Fibroblast of mammary gland (primary cell): Measurements from ENCODE around the gene HRC.
A peak's percentile ranks its signal among the peaks of the same experiment; 100 is the strongest.

ENCODE experiments used
- DNase-seq: peaks from one replicate; pipeline ENCODE4 v3.0.0-alpha.2; 2010; ENCODE audit warnings: low read depth
- H3K4me3 ChIP-seq: 2 replicates; pipeline ENCODE4 v1.5.1; 2011; ENCODE audit warnings: low read depth, mild to moderate bottlenecking, low read length, moderate library complexity; ENCODE audit not compliant: control insufficient read depth
- TF ChIP-seq, protein P1 (sequence below): conservative IDR thresholded peaks from 2 replicates; pipeline ENCODE4 v1.5.1; 2011; ENCODE audit warnings: low read depth, low read length, inconsistent platforms; ENCODE audit not compliant: control insufficient read depth, insufficient read depth

HRC gene

DNA sequence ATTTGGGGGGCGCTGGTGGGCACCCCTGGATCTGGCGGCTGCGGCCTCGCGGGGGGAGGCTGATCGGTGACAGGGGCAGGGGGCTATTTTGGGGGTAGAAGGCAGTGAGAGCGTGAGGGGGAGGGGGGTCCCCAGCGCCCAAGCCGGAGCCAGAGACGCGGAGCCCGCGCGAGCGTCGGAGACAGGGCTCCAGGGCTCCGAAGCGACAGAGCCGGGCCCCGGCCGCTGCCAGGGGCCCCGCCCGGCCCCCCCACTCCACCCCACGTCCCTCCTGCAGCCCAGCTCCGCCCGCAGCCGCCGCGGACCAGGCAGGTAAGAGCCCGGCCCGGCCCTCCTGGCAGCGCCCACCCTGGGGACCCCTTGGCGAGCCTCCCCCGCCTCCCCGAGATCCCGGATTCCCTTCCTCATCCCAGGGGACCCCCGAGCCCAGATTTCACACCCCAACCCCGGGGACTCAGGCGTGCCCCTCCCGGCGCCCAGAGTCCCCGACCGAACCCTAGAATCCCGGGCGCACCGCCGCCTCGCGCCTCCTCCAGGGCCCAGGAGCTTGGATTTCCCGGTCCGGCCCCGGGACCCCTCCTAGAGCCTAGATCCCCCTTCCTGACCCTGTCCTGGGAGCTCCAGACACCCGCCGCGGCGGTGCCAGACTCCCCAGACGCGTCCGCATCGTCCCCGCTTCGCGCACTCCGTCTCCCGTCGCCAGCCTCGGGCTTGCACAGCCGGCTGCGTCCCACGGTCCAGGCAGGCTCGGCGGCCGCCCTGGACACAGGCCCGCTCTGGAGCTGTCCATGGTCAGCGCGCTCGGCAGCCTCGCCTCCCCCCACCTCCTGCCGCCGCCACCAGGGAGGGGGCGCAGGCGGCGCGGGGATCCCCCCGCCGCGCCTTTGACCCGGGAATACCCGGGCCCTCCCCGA is 35.5 kb downstream of the HRC start, which contains the start of gene PPFIA3:
PPFIA3 (plus strand) TSS at position 134 of the 914 bp plus-strand sequence. CDS start 8,330 bp downstream, outside the sequence.
- peak; percentile 42 for DNase-seq
- TF ChIP-seq, protein P1, sequence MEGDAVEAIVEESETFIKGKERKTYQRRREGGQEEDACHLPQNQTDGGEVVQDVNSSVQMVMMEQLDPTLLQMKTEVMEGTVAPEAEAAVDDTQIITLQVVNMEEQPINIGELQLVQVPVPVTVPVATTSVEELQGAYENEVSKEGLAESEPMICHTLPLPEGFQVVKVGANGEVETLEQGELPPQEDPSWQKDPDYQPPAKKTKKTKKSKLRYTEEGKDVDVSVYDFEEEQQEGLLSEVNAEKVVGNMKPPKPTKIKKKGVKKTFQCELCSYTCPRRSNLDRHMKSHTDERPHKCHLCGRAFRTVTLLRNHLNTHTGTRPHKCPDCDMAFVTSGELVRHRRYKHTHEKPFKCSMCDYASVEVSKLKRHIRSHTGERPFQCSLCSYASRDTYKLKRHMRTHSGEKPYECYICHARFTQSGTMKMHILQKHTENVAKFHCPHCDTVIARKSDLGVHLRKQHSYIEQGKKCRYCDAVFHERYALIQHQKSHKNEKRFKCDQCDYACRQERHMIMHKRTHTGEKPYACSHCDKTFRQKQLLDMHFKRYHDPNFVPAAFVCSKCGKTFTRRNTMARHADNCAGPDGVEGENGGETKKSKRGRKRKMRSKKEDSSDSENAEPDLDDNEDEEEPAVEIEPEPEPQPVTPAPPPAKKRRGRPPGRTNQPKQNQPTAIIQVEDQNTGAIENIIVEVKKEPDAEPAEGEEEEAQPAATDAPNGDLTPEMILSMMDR, result no peak
- peak within 1 kb of the TSS; percentile 63 for H3K4me3 ChIP-seq

DNA sequence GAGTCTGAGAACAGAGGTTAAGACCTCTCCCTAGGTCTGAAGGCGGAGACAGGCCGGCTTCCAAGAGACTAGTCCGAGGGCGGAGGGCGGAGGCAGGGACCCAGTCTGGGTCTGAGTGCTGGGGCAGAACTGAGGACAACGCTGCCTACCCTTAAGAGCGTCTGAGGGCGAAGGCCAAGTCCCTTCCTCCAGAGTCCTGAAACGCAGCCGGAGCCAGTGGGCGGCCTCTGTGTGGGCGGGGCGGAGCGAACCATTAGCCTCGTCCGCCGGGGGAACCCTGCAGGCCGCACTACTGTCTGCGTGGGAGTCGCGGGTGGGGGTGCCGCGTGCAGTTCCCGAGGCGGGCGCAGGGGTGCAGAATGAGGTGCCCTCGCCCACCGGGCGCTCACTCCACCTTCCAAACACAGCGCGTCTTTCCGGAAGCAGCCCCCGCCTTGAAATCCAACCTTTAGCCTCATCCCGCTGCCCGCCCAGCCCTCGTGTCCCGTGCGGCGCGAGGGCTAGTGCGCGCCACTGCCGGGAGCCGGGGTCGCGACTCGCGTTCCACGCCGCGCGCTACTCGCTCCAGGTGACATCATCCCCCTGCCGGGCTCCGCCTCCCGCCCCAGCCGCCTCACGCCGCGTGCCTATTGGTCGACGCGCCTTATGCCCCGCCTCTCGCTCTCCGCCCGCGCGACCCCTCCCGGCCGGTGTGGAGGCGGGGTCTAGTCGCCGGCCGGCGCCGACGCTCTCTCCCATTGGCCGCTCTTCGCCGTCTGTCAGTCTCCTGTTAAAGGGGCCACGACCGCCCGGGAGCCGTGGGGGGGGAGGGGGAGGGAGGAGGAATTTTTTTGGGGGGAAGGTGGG is 36.4 kb downstream of the HRC start, which contains the start of gene C19orf73:
C19orf73 (minus strand) TSS at position 579 of the 846 bp plus-strand sequence; CDS start at position 458, 121 bp downstream.
- H3K4me3 ChIP-seq, result peak within 1 kb of the TSS; percentile 63
- TF ChIP-seq, protein P1, result no peak
- DNase-seq, result peak; percentile 87

DNA sequence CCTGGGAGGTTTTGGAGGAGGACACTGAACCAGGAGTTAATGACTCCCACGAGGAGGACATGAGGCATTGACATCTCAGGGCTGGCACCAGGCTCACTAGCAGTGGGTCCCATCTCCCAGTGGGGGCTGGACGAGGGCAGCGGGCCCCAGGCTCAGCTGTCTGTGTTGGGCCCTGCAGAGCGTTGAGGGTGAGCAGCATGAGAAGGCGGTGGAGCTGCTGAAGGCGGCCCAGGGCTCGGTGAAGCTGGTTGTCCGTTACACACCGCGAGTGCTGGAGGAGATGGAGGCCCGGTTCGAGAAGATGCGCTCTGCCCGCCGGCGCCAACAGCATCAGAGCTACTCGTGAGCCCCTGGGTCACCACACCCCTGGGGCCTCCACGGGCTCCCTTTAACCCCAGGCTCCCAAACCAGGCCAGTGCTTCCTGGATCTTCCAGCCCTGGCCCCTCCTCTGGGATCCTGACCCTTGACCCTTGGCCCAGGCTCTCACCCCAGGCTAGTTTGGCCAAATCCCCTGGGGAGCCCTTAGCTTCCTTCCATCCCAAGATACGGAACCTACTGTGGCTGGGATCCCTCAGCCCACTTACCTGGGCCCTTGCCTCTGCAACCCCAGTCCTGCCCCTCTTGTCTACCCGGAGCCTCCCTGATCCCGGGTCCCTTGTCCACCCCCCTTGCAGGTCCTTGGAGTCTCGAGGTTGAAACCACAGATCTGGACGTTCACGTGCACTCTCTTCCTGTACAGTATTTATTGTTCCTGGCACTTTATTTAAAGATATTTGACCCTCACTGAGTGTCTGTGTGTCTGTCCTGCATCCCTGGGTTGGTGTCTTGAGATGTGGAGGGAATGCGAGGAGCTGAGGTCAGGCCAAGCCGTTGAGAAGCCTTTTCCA is 37.3 kb downstream of the HRC start:
- TF ChIP-seq, protein P1, result no peak
- DNase-seq, result no peak
- H3K4me3 ChIP-seq, result peak overlapping the region; percentile 63

DNA sequence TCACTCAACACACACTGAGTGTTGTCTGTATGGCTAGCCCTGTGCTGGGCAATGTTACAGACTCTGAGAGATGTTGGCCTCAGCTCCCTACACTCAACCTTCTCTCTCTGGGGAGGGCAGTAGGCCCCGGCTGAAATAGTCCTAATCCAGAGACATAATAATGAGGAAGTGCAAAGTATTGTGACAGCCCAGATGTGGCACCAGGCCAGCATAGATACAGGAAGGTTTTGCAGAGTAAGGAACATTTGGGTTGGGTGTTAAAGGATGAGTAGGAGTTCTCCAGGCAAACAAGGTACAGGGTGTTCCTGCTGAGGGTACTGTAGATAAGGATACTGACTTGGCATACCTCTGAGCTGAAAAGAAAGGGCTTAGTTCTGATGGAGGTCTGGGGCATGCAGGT is 38.7 kb downstream of the HRC start:
- TF ChIP-seq, protein P1, result no peak
- no peak overlapping the region for H3K4me3 ChIP-seq
- DNase-seq, result no peak

DNA sequence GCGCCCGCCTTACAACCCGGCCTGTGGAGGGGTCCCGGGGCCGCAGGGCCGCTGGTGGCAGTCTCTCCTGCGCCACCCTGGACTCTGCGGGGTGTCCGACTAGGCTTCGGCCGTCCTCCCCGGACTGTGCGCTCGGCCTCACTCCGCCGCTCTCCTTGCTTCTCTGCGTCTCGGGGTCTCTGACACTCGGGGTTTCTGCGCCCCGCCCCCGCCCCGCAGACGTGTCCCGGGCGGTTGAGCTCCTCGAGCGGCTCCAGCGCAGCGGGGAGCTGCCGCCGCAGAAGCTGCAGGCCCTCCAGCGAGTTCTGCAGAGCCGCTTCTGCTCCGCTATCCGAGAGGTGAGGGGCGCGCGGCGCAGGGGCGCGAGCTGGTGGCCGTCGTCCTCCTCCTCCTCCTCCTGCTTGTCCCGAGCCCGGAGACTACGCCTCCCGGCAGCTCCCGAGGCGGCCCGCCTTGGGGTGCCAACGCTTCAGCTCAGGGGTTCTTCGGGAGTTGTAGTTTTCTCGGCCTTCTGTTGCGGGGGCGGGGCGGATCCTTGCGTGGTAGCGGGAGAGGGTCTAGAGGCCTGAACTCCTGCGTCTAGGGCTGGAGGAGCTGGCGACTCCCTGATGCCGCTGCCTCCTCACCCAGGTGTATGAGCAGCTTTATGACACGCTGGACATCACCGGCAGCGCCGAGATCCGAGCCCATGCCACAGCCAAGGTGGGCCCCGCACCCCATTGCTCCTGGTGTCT is 40.4 kb downstream of the HRC start:
- peak; percentile 42 for DNase-seq
- peak overlapping the region; percentile 60 for H3K4me3 ChIP-seq
- TF ChIP-seq, protein P1, result no peak
